Renal cortical epithelial cell (primary cell): ENCODE results near the gene OPRL1. TPM values are rescaled to one million over a fixed set of nuclear protein-coding genes. Genes with fewer than 3 reads are reported as not detected.
A peak's percentile ranks its signal among the peaks of the same experiment; 100 is the strongest.

Experiments
- DNase-seq: peaks from one replicate; pipeline ENCODE4 v3.0.0-alpha.2; 2011; ENCODE audit warnings: low read depth
- total RNA-seq: library from RNA; depleted of rRNA; stranded (reverse); fragments of >200 nt; gene quantifications from 2 replicates; pipeline ENCODE4 v1.2.3, GENCODE V29; 2014

The OPRL1 gene
- total RNA-seq, 1 donor from 2014 or later, result 1.5 TPM

GRCh38 chr20:64071341-64072332, 8.2 kb upstream of the OPRL1 start:
- DNase-seq, result no peak

DNA sequence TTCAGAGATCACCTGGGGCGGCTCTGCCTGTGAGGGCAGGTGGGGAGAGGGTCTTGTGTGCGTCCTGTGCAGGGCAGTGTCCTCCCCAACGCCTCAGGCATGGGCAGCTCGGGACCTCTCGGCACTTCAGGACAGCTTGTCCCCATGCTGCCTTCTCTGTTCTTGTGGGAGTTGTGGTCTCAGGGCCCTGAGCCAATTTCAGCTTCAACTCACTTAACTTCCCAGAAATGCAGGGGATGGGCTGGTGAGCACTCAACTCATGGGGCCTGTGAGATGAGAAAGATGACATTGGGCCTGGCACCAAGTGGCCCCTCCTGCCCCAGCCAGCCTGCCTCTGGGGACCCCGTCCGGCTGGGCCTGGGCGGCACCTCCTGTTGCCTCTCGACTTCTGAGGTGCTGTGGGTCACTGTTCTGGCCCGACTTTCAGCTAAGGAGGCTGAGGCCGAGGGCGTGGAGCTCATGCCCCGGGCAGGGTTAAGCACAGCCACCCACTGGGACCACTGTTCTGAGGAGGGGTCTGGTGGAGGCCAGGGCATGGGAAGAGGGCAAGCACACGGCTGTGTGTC, 7.3 kb upstream of the OPRL1 start:
- no peak for DNase-seq

GRCh38 chr20:64073476-64074183, 6.3 kb upstream of the OPRL1 start:
- DNase-seq, result no peak

GRCh38 chr20:64074184-64074789, 5.6 kb upstream of the OPRL1 start:
- DNase-seq, result no peak

GRCh38 chr20:64074963-64075362, 4.9 kb upstream of the OPRL1 start:
- DNase-seq, result no peak

- no peak for DNase-seq
Measured at GRCh38 chr20:64075556-64075955, 4.3 kb upstream of the OPRL1 start.

GRCh38 chr20:64076061-64076997, 3.6 kb upstream of the OPRL1 start:
- no peak for DNase-seq

DNA sequence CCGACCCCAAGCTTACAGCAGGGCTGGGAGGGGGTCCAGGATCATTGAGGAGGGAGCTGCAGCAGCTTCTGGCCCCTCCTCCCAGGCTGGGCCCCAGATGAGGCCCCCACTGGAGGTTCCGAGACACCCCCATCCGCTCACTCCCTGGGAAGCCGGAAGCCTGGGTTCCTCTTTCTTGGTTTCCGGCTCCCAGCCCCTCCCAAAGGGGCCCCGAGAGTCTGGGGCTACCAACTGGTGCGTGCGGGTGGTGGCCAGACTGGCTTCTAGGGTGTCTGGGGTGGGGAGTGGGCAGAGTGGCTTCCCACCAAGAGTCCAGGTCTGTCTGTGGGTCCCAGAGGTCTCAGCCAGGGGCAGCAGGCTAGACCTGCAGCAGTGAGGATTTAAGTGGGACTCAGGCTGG, 2.8 kb upstream of the OPRL1 start:
- DNase-seq, result no peak

GRCh38 chr20:64077541-64077875, 2.4 kb upstream of the OPRL1 start:
- no peak for DNase-seq

DNA sequence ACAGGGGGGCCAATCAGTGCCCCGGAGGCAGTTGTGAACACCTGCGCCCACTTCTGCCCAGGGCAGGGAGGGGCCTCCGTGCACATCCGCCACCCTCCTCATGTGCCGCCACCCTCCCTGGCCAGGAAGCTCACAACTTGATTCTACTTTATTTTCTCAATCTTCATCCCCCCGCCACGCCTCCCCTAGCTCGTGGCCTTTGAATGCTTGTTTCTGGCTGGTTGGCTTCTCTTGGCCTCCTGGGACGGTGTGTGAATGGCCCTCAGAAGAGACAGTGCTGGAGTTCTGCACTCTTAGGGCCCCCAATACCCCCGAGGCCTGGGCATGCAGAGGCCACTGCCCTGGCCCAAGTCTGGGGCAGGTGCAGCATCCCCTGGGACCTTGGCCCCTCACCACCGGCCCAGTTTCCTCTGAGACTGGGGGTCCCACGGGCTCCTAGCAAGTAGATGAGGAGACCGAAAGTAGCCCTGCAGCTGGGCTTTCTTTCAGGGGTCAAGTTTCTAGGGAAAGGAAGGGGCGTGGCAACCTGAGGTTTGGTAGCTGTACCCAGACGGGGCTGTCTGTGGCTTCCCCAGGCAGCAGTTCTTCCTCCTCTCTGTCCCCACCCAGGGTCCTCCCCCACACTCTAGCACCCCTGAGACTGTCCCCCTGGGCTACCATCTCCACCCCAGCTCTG, 1.9 kb upstream of the OPRL1 start:
- no peak for DNase-seq

DNA sequence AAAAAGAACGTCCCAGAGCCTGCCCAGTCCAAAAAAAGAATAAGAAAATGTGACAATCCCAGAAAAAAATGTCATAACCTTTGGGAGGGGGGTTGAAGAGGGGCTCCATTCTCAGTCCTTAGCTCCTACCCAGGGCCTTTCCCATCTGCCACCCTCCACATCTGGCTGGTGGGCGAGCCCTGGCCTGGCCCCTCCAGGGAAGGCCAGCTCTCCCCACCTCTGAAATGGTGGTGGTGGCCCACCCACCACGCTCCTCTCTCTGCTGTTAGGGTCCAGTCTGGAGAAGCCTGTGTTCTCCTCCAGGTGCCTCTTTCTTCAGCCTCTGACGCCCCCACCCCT, 979 bp upstream of the OPRL1 start:
- no peak for DNase-seq

- DNase-seq, result no peak
Measured at GRCh38 chr20:64079273-64080012, 439 bp upstream of the OPRL1 start, which contains the start of gene RGS19. Gene RGS19 (minus strand): TSS chr20:64079518. CDS start chr20:64076886, 2,632 bp downstream.

DNA sequence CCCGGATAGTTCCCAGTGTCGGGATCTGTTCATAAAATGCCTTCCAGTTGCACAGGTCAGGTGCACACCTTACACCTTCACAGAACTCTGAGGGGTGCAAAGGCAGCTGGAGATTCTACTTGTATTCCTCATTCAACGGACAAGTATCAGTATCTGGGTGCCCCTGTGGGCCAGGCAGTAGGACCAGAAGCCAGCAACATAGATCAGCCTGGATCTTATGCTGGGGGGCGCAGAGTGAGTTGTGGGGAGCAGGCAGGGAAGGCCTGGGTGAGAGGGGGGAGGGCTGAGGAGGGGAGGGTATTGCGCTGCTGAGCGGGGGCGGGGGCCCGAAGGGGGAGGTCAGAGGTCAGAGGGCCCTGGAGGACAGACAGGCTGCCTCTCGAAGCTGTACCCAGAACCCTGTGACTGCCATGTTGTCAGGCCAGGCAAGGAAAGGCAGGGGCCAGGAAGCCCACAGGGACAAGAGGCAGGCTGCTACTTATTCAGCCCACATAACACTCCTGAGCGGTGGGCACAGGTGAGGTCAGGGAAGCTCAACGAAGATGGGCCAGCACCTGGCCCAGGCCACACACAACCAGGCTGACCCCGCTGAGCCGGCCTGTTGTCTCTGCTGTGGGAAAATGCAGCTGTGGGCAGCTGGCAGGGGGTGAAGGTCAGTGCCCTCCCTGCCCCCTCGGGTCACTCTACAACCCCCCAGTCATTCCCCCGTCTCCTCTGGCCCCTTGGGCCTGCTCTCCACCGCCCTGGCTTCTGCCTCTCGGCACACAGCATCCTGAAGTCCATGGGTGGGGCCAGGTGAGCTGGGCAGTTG, 1.1 kb downstream of the OPRL1 start:
- no peak for DNase-seq

DNA sequence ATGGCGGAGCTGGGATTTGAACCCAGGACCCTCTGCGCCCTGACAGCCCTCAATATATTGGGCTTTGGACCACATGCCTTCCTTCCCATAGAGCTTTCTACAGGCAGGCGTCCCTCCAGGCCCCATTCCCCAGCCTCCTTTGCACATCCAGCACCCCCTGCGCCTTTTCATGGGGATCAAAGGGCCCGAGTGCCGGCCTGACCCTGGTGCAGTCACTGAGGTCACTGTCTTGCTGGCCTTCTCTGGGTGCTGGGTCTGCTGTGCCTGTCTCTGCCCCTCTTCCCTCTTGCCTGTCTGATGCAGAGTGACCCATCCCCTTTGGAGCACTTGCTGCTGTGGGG, 1.7 kb downstream of the OPRL1 start:
- DNase-seq, result no peak

GRCh38 chr20:64082126-64082731, 2.3 kb downstream of the OPRL1 start:
- no peak for DNase-seq

DNA sequence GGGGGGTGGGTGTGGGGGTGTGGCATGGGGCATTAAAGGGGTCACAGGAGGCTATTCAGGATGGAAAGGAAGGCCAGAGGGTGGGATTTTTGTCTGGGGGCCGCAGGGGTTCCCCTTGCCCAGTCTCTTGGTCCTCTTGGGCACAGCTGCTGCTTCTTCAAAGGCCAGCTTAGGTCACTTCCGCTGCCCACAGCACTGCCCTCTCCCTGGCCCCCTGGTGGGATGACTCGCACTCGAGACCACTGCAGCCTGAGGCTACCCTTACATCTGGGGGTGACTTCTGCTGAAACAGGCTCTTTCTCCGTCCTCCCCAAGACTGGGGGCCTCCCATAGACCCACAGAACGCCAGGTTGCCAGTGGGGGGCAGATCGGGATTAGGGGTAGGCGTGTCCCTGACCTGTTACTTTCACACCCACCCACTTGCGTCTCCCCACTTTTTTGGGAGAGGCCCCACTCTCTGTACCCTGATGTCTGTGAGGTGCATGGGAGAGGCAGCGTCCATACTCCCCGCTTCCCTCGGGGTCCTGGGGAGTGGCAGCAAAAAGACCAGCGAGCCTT, 3.0 kb downstream of the OPRL1 start:
- no peak for DNase-seq

DNA sequence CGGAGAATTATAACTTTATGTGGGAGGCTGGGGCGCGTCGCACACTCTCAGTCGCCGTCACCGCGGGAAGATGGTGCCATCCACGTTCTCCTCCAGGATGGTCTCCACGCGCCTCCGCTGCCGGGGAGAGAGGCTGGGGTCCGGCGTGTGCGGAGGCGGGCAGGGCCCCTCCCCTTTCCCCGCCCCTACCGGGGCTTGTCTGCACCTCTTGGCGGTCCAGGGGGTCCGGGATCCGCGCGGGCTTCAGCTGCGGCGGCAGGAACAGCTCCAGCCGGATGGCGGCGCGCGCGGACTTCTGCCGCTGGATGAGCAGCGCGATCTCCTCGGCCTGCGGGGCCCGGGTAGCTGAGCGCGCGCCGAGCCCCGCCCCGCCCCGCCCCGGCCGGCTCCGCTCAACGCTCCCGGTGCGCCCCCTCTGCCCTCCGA, 3.5 kb downstream of the OPRL1 start:
- peak; percentile 9 for DNase-seq
